Measurements from ENCODE around the gene RAB30.

Gene RAB30

DNA sequence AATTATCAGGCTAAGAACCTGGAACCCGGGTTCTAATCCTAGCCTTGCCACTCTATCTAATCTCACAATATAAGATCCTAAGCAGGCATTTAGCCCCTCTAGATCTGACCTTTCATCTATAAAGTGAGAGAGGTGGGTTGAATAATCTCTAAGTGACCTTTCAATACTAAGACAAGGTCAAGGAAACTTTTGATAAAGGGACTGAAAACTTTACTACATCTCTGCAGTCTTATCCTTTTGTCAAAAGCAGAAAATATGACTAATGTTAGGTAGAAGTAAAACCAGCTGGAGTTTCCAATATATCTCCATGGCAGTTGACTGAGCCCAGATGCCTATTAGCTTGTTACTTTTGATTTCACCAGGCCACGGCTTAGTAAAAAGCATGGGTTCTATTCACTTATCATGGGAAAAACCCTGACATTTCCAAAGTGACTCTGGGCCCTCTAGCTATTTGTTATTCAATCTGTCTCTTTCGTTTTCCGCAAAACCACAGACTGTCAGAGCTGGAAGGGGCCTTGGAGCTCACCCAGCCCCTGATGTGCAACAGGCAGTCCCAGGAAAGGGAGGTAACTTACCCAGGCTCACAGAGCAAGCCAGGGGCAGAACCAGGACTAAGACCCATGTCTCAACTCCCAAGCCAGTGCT is 75.8 kb downstream of the RAB30 start:
- H3K9me2 ChIP-seq (replicated peaks; ENCODE audit: control insufficient read depth, low read length) = no peaks in the 10 kb centered on the region
- H3K4me3 ChIP-seq (ENCODE audit: low read length) = no peak overlapping the region
- H3K4me2 ChIP-seq (ENCODE audit: low read length) = no peak overlapping the region
- H3K27ac ChIP-seq (ENCODE audit: low read depth, low read length) = no peak overlapping the region
- peaks cover 68% of the 10 kb centered on the region for H3K79me2 ChIP-seq (ENCODE audit: control insufficient read depth, low read length)
- no peaks in the 10 kb centered on the region for H3F3A ChIP-seq (ENCODE audit: control insufficient read depth, insufficient read depth)
- H3K27me3 ChIP-seq (ENCODE audit: control insufficient read depth, low read length) = no peaks in the 10 kb centered on the region
- 0 out of 2 replicates have a peak, but pooled peaks cover 12% of the 10 kb centered on the region for H4K20me1 ChIP-seq (ENCODE audit: control insufficient read depth, insufficient read depth, low read depth, low read length)
- peaks cover 31% of the 10 kb centered on the region for H3K4me1 ChIP-seq (ENCODE audit: control insufficient read depth, low read length)
- TF ChIP-seq EZH2phosphoT487 (IDR thresholded peaks at IDR 0.05; ENCODE audit: borderline replicate concordance, low read length) (no peak), CTCF (IDR thresholded peaks at IDR 0.05; ENCODE audit: low read depth, low read length, poor library complexity, severe bottlenecking) (no peak)
- peaks cover 80% of the 10 kb centered on the region for H3K36me3 ChIP-seq (ENCODE audit: control insufficient read depth, low read length)
- H3K9me3 ChIP-seq (ENCODE audit: control insufficient read depth, insufficient read depth, low read length) = no peaks in the 10 kb centered on the region

DNA sequence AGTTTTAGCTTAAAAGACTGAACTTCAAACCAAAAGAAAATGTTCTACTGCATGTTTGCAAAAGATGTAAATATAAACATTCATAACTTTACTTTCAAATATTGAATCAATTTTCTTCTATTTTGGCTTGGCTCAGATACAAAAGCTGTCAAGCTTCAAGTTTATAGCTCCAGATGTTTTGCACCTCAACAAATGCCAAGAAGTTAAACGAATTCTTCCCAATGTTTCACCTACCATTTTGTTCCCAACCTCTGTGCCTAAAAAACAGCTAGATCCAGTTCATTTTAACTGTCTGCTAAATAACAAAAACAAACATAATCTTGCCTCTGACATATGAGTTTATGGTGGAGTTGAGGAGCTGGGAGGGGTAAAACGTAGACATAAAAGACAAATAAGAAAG is 76.5 kb downstream of the RAB30 start:
- TF ChIP-seq EZH2phosphoT487 (IDR thresholded peaks at IDR 0.05; ENCODE audit: borderline replicate concordance, low read length) (no peak), CTCF (IDR thresholded peaks at IDR 0.05; ENCODE audit: low read depth, low read length, poor library complexity, severe bottlenecking) (no peak)
- Histone ChIP-seq H3K4me3 (ENCODE audit: low read length) (no peak overlapping the region), H3K4me1 (ENCODE audit: control insufficient read depth, low read length) (peaks cover 31% of the 10 kb centered on the region), H4K20me1 (ENCODE audit: control insufficient read depth, insufficient read depth, low read depth, low read length) (0 out of 2 replicates have a peak, but pooled peaks cover 12% of the 10 kb centered on the region), H3K36me3 (ENCODE audit: control insufficient read depth, low read length) (peaks cover 83% of the 10 kb centered on the region), H3F3A (ENCODE audit: control insufficient read depth, insufficient read depth) (0 out of 2 replicates have a peak, but pooled peaks cover 2% of the 10 kb centered on the region), H3K9me3 (ENCODE audit: control insufficient read depth, insufficient read depth, low read length) (no peaks in the 10 kb centered on the region), H3K9me2 (replicated peaks; ENCODE audit: control insufficient read depth, low read length) (no peaks in the 10 kb centered on the region), H3K27ac (ENCODE audit: low read depth, low read length) (no peak overlapping the region), H3K27me3 (ENCODE audit: control insufficient read depth, low read length) (no peaks in the 10 kb centered on the region), H3K4me2 (ENCODE audit: low read length) (no peak overlapping the region), H3K79me2 (ENCODE audit: control insufficient read depth, low read length) (peaks cover 64% of the 10 kb centered on the region)

DNA sequence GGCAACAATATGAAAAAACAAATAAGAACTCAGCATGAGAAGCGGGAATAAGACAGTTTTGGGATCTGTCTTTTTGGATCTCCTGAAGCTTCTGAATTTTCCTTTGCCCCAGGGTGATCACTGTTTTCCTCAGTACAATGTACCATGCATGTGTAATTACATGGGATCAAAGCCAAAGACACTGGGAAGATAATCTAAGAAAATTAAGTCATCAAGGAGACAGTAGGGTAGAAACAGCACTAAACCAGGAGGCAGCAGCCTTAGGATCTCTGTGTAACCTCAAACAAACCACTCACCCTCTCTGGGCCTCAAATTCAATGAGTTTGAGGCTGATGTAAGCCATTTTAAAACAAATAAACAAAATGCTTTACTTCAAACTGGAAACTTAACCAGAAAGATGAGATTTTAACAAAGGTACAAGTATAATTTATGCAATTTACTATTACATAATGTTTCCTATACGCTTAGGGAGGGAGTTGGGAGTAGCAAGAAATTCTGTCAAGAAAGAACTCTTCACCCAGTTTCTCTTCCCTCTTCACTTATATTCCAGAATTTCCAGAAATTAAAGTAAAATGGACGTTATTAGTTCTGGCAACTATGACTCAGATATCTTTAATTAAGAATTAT is 77.0 kb downstream of the RAB30 start:
- Histone ChIP-seq H4K20me1 (ENCODE audit: control insufficient read depth, insufficient read depth, low read depth, low read length) (0 out of 2 replicates have a peak, but pooled peaks cover 8% of the 10 kb centered on the region), H3K9me3 (ENCODE audit: control insufficient read depth, insufficient read depth, low read length) (no peaks in the 10 kb centered on the region), H3K9me2 (replicated peaks; ENCODE audit: control insufficient read depth, low read length) (no peaks in the 10 kb centered on the region), H3K4me3 (ENCODE audit: low read length) (no peak overlapping the region), H3K27me3 (ENCODE audit: control insufficient read depth, low read length) (no peaks in the 10 kb centered on the region), H3K36me3 (ENCODE audit: control insufficient read depth, low read length) (peaks cover 89% of the 10 kb centered on the region), H3K4me2 (ENCODE audit: low read length) (no peak overlapping the region), H3K79me2 (ENCODE audit: control insufficient read depth, low read length) (peaks cover 59% of the 10 kb centered on the region), H3K4me1 (ENCODE audit: control insufficient read depth, low read length) (peaks cover 28% of the 10 kb centered on the region), H3F3A (ENCODE audit: control insufficient read depth, insufficient read depth) (0 out of 2 replicates have a peak, but pooled peaks cover 2% of the 10 kb centered on the region), H3K27ac (ENCODE audit: low read depth, low read length) (no peak overlapping the region)
- TF ChIP-seq EZH2phosphoT487 (IDR thresholded peaks at IDR 0.05; ENCODE audit: borderline replicate concordance, low read length) (no peak), CTCF (IDR thresholded peaks at IDR 0.05; ENCODE audit: low read depth, low read length, poor library complexity, severe bottlenecking) (no peak)

All from DOHH2 (cell line).